Neural progenitor cell (in vitro differentiated cells): ENCODE results near the gene TSPEAR. TPM values are rescaled to one million over a fixed set of nuclear protein-coding genes. Genes with fewer than 3 reads are reported as not detected.

Experiments
- DNase-seq: peaks from one replicate; pipeline ENCODE4 v3.0.0-alpha.2; 2016; ENCODE audit warnings: low spot score
- H2AFZ ChIP-seq: fragments of 200-600 bp; sonication (generic); replicated peaks from 2 replicates; pipeline ENCODE4 v1.6.1; 2016; ENCODE audit warnings: antibody characterized with exemption
- H3F3A ChIP-seq: fragments of 200-600 bp; sonication (generic); 2 replicates; pipeline ENCODE4 v1.6.1; 2016; ENCODE audit warnings: antibody characterized with exemption, low read depth
- H3K27ac ChIP-seq: fragments of 200-600 bp; sonication (generic); 2 replicates; pipeline ENCODE4 v1.5.1; 2016; ENCODE audit warnings: mild to moderate bottlenecking
- H3K27me3 ChIP-seq: fragments of 200-600 bp; sonication (generic); 2 replicates; pipeline ENCODE4 v1.6.1; 2016; ENCODE audit warnings: mild to moderate bottlenecking, moderate library complexity
- H3K36me3 ChIP-seq: fragments of 200-600 bp; sonication (generic); 2 replicates; pipeline ENCODE4 v1.5.1; 2016
- H3K4me1 ChIP-seq: fragments of 200-600 bp; sonication (generic); 2 replicates; pipeline ENCODE4 v1.6.1; 2016; ENCODE audit warnings: mixed run types
- H3K4me2 ChIP-seq: fragments of 200-600 bp; sonication (generic); 2 replicates; pipeline ENCODE4 v1.6.1; 2016
- H3K4me3 ChIP-seq: fragments of 200-600 bp; sonication (generic); 2 replicates; pipeline ENCODE4 v1.5.1; 2016
- H3K79me2 ChIP-seq: fragments of 200-600 bp; sonication (generic); 2 replicates; pipeline ENCODE4 v1.6.1; 2016; ENCODE audit warnings: low read depth
- H3K9ac ChIP-seq: fragments of 200-600 bp; sonication (generic); 2 replicates; pipeline ENCODE4 v1.6.1; 2016
- H3K9me3 ChIP-seq: fragments of 200-600 bp; sonication (generic); 2 replicates; pipeline ENCODE4 v1.5.1; 2016; ENCODE audit warnings: low read depth
- H4K20me1 ChIP-seq: fragments of 200-600 bp; sonication (generic); 2 replicates; pipeline ENCODE4 v1.6.1; 2016; ENCODE audit warnings: low read depth
- H3K27ac Mint-ChIP-seq: 3 replicates; pipeline ENCODE4 v1.8.0; 2021; ENCODE audit warnings: mixed read lengths
- H3K27me3 Mint-ChIP-seq: 2 replicates; pipeline ENCODE4 v1.8.0; 2022; ENCODE audit warnings: low read depth, mild to moderate bottlenecking, inconsistent platforms, moderate library complexity, mixed read lengths; ENCODE audit not compliant: insufficient read depth
- H3K36me3 Mint-ChIP-seq: 3 replicates; pipeline ENCODE4 v1.8.0; 2021; ENCODE audit warnings: mixed read lengths
- H3K4me1 Mint-ChIP-seq: 3 replicates; pipeline ENCODE4 v1.8.0; 2021; ENCODE audit warnings: mixed read lengths
- H3K4me3 Mint-ChIP-seq: 3 replicates; pipeline ENCODE4 v1.8.0; 2021; ENCODE audit warnings: mild to moderate bottlenecking, moderate library complexity, mixed read lengths
- H3K9me3 Mint-ChIP-seq: 3 replicates; pipeline ENCODE4 v1.8.0; 2020; ENCODE audit warnings: mixed read lengths
- EZH2 ChIP-seq: fragments of 200-600 bp; sonication (generic); IDR thresholded peaks from 2 replicates; pipeline ENCODE4 v1.6.1; 2017; ENCODE audit warnings: antibody characterized with exemption, mild to moderate bottlenecking, moderate library complexity
- EZH2phosphoT487 ChIP-seq: fragments of 200-600 bp; sonication (generic); IDR thresholded peaks from 2 replicates; pipeline ENCODE4 v1.6.1; 2017; ENCODE audit warnings: antibody characterized with exemption
- total RNA-seq: library from RNA; depleted of rRNA; stranded (reverse); fragments of >200 nt; gene quantifications from 2 replicates; pipeline ENCODE4 v1.2.3, GENCODE V29; 2015; ENCODE audit warnings: low replicate concordance
- TF ChIP-seq, protein P1 (sequence below): fragments of 200-600 bp; sonication (generic); IDR thresholded peaks from 2 replicates; pipeline ENCODE4 v1.5.1; 2017; ENCODE audit warnings: antibody characterized with exemption, mild to moderate bottlenecking

The TSPEAR gene
- total RNA-seq, 1 donor from 2014 or later: not detected

DNA sequence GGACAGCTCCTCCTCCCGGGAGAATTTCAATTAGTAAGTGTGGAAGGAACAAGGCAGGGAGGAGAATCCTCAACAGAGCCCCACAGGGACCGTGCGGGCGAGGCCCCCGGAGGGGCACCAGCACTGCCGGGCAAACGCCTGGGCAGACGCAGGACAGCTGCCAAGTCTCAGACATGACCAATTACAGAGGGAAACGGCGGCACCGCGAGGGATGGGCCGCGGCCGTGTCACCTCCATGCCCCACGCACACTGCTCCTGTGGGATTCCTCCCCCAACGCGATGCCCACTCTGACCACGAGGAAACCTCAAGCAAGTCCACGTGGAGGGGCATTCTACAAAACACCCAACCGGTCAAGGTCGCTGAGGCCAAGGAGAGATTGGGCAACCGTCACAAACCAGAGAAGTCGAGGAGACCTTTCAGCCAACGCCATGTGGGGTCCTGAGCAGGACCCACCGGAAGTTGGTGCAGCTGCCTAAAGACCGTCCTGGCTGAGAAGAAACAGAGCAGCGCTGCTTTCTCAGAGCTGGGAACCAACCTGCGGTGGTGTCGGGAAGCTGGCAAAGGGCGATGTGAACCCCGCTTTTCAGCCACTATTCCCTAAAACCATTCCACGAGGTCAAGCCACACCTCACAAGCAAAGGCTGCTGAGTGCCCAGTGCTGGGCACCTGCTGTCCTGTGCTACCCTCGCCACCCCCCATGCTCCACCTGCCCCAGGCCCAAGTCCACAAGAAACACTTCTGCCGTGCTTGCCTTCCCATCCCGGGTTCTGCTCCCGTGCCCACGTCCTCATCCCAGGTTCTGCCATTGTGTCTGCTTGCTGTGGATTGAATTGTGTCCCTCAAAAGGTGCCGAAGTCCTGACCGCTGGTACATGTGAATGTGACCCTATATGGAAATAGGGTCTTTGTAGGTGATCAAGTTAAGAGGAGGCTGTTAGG, 139.3 kb downstream of the TSPEAR start:
- no peaks in the 10 kb centered on the region for H3F3A ChIP-seq
- no peak overlapping the region for H2AFZ ChIP-seq
- peaks cover 3% of the 10 kb centered on the region for H3K9me3 ChIP-seq
- H3K4me1 ChIP-seq: no peaks in the 10 kb centered on the region
- H3K27ac Mint-ChIP-seq: no peak overlapping the region
- no peak overlapping the region for H3K4me2 ChIP-seq
- no peak overlapping the region for H3K4me3 ChIP-seq
- no peaks in the 10 kb centered on the region for H4K20me1 ChIP-seq
- no peaks in the 10 kb centered on the region for H3K79me2 ChIP-seq
- H3K36me3 Mint-ChIP-seq: no peaks in the 10 kb centered on the region
- peaks cover 10% of the 10 kb centered on the region for H3K27me3 Mint-ChIP-seq
- no peaks in the 10 kb centered on the region for H3K27me3 ChIP-seq
- H3K36me3 ChIP-seq: no peaks in the 10 kb centered on the region
- H3K9me3 Mint-ChIP-seq: peaks cover 25% of the 10 kb centered on the region
- peaks cover 2% of the 10 kb centered on the region for H3K4me1 Mint-ChIP-seq
- TF ChIP-seq EZH2phosphoT487 (no peak), EZH2 (no peak)
- TF ChIP-seq, protein P1, sequence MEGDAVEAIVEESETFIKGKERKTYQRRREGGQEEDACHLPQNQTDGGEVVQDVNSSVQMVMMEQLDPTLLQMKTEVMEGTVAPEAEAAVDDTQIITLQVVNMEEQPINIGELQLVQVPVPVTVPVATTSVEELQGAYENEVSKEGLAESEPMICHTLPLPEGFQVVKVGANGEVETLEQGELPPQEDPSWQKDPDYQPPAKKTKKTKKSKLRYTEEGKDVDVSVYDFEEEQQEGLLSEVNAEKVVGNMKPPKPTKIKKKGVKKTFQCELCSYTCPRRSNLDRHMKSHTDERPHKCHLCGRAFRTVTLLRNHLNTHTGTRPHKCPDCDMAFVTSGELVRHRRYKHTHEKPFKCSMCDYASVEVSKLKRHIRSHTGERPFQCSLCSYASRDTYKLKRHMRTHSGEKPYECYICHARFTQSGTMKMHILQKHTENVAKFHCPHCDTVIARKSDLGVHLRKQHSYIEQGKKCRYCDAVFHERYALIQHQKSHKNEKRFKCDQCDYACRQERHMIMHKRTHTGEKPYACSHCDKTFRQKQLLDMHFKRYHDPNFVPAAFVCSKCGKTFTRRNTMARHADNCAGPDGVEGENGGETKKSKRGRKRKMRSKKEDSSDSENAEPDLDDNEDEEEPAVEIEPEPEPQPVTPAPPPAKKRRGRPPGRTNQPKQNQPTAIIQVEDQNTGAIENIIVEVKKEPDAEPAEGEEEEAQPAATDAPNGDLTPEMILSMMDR: no peak
- H3K27ac ChIP-seq: no peak overlapping the region
- H3K9ac ChIP-seq: no peak overlapping the region
- no peak overlapping the region for H3K4me3 Mint-ChIP-seq
- DNase-seq: no peak

DNA sequence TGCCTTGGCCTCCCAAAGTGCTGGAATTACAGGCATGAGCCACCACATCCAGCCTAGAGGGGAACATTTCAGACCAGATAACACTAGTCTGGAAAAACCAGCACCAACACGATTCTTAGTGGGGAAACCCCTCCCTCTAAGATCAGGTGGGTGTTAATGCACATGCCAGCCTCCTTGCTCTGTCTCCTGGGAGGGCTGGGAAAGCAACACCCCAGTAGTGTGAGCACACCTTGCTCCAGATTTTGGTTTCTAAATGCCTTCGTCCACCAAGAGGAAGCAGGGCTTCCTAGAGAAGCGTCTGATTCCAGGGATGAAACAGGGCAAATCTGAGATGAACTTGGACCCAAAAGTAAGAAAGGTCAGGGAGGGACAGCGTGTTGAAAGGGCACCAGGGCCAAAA, 140.1 kb downstream of the TSPEAR start:
- Histone ChIP-seq H3K9ac (no peak overlapping the region), H3K4me3 (no peak overlapping the region), H3K36me3 (no peaks in the 10 kb centered on the region), H3K9me3 (no peaks in the 10 kb centered on the region), H3K79me2 (no peaks in the 10 kb centered on the region), H3K27ac (no peak overlapping the region), H4K20me1 (no peaks in the 10 kb centered on the region), H3K4me2 (no peak overlapping the region), H2AFZ (no peak overlapping the region), H3K27me3 (no peaks in the 10 kb centered on the region), H3K4me1 (no peaks in the 10 kb centered on the region), H3F3A (no peaks in the 10 kb centered on the region)
- H3K27ac Mint-ChIP-seq: no peak overlapping the region
- DNase-seq: no peak
- no peaks in the 10 kb centered on the region for H3K36me3 Mint-ChIP-seq
- H3K4me1 Mint-ChIP-seq: peaks cover 2% of the 10 kb centered on the region
- TF ChIP-seq EZH2phosphoT487 (no peak), EZH2 (no peak)
- TF ChIP-seq, protein P1: no peak
- H3K4me3 Mint-ChIP-seq: no peak overlapping the region
- peaks cover 10% of the 10 kb centered on the region for H3K27me3 Mint-ChIP-seq
- peaks cover 19% of the 10 kb centered on the region for H3K9me3 Mint-ChIP-seq

DNA sequence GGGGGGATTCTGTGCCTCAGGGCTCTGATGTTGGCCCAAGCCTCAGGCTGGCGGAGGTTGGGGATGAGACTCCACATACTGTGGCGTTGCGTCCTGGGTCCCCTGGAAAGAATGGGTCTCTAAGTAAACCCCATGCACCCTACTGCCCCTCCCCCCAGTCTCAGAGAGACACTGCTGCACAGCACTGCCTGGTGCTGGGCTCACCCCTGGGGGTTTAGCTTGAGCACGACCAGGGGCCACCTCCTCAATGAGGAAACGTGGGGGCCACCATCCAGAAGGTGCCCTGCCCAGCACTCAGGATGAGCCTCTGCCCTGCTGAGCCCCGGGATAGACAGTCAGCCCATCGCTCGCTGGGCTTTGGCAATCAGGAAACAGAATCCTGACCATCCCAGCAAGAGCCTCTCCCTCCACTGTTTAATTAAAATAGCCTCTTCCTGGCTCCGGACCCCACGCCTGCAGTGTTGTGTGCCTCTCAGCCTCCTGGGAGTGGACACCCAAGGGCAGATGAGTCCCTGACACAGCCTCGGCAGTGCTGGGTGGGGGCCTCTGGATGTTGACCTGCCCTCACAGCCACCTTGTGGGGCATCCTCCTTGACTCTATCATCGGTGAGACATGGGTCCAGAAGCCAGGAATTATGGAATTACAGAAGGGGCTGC, 141.4 kb downstream of the TSPEAR start:
- TF ChIP-seq EZH2phosphoT487 (no peak), EZH2 (no peak)
- TF ChIP-seq, protein P1: no peak
- H4K20me1 ChIP-seq: no peaks in the 10 kb centered on the region
- no peaks in the 10 kb centered on the region for H3F3A ChIP-seq
- peaks cover 2% of the 10 kb centered on the region for H3K4me1 Mint-ChIP-seq
- DNase-seq: no peak
- H3K4me3 Mint-ChIP-seq: no peak overlapping the region
- peaks cover 6% of the 10 kb centered on the region for H3K27me3 Mint-ChIP-seq
- no peaks in the 10 kb centered on the region for H3K36me3 ChIP-seq
- H3K9me3 ChIP-seq: no peaks in the 10 kb centered on the region
- no peaks in the 10 kb centered on the region for H3K27me3 ChIP-seq
- no peak overlapping the region for H3K4me2 ChIP-seq
- H3K27ac ChIP-seq: no peak overlapping the region
- H2AFZ ChIP-seq: no peak overlapping the region
- H3K9ac ChIP-seq: no peak overlapping the region
- no peaks in the 10 kb centered on the region for H3K4me1 ChIP-seq
- no peaks in the 10 kb centered on the region for H3K36me3 Mint-ChIP-seq
- no peak overlapping the region for H3K4me3 ChIP-seq
- no peaks in the 10 kb centered on the region for H3K79me2 ChIP-seq
- no peak overlapping the region for H3K27ac Mint-ChIP-seq
- H3K9me3 Mint-ChIP-seq: peaks cover 17% of the 10 kb centered on the region
